Upper lobe of right lung (tissue), 1 donor: ENCODE data around the gene HLX. TPM values are rescaled to one million over a fixed set of nuclear protein-coding genes. Genes with fewer than 3 reads are reported as not detected.
A peak's percentile ranks its signal among the peaks of the same experiment; 100 is the strongest.

Experiments
- ATAC-seq: fragments of 200-7000 bp; cut with Tn5 transposase; one replicate; pipeline ENCODE4 v1.9.1; 2020; ENCODE audit warnings: mild to moderate bottlenecking, moderate library complexity
- DNase-seq: peaks from one replicate; pipeline ENCODE4 v3.0.0-alpha.2; 2020
- H3K27ac ChIP-seq: fragments of 200-600 bp; one replicate; pipeline ENCODE4 v1.8.0; 2022
- H3K27me3 ChIP-seq: fragments of 200-600 bp; one replicate; pipeline ENCODE4 v1.8.0; 2022; ENCODE audit warnings: mild to moderate bottlenecking
- H3K36me3 ChIP-seq: fragments of 200-600 bp; one replicate; pipeline ENCODE4 v1.8.0; 2022
- H3K4me1 ChIP-seq: fragments of 200-600 bp; one replicate; pipeline ENCODE4 v1.8.0; 2022
- H3K4me3 ChIP-seq: fragments of 200-600 bp; one replicate; pipeline ENCODE4 v1.8.0; 2022; ENCODE audit warnings: mild to moderate bottlenecking
- H3K9me3 ChIP-seq: fragments of 200-600 bp; one replicate; pipeline ENCODE4 v1.8.0; 2022
- intact Hi-C: fragments of 100-400 bp; cut with DNase I; formaldehyde crosslinking; loops from one replicate; pipeline ENCODE4 v1.11.0; 2022
- total RNA-seq: library from RNA; stranded (reverse); fragmentation: NEBNext Ultra II Directional; extraction: Animal tissue kit (Norgen Biotek cat#: 25700); gene quantifications from one replicate; pipeline ENCODE4 v1.2.1, GENCODE V29; 2021
- TF ChIP-seq, protein P1 (sequence below): fragments of 200-600 bp; IDR thresholded peaks from one replicate; pipeline ENCODE4 v1.8.0; 2022; ENCODE audit warnings: antibody characterized with exemption
- donor health status: DM: no; HTN: yes; CAD: no; lungs with severe emphysema.

HLX gene
- total RNA-seq, 1 donor from 2014 or later = 14.9 TPM

DNA sequence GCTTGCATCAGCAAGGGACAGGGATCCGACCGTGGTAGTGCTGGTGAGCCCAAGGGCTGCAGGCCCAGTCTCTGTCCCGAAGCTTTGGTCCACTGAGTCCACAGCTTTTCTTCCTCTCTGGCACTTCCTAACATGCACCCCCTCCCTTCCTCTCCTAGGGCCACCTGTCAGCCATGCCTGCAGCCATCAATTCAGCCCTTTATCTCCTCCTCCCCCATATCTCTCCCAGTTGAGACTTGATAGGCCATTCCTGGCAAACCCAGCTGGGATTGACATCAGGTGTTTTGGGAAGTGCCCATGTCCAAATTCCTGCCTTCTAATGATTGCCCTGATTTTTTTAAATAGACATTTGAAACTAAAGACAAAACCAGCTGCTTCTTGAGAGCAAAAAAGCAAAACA is 25.6 kb downstream of the HLX start:
- Histone ChIP-seq H3K27ac (no peak overlapping the region), H3K27me3 (no peaks in the 10 kb centered on the region), H3K4me3 (no peak overlapping the region), H3K4me1 (no peaks in the 10 kb centered on the region), H3K9me3 (no peaks in the 10 kb centered on the region), H3K36me3 (no peaks in the 10 kb centered on the region)
- ATAC-seq = no peak
- intact Hi-C loops = no loop called here
- DNase-seq = no peak
- TF ChIP-seq, protein P1, sequence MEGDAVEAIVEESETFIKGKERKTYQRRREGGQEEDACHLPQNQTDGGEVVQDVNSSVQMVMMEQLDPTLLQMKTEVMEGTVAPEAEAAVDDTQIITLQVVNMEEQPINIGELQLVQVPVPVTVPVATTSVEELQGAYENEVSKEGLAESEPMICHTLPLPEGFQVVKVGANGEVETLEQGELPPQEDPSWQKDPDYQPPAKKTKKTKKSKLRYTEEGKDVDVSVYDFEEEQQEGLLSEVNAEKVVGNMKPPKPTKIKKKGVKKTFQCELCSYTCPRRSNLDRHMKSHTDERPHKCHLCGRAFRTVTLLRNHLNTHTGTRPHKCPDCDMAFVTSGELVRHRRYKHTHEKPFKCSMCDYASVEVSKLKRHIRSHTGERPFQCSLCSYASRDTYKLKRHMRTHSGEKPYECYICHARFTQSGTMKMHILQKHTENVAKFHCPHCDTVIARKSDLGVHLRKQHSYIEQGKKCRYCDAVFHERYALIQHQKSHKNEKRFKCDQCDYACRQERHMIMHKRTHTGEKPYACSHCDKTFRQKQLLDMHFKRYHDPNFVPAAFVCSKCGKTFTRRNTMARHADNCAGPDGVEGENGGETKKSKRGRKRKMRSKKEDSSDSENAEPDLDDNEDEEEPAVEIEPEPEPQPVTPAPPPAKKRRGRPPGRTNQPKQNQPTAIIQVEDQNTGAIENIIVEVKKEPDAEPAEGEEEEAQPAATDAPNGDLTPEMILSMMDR = no peak

DNA sequence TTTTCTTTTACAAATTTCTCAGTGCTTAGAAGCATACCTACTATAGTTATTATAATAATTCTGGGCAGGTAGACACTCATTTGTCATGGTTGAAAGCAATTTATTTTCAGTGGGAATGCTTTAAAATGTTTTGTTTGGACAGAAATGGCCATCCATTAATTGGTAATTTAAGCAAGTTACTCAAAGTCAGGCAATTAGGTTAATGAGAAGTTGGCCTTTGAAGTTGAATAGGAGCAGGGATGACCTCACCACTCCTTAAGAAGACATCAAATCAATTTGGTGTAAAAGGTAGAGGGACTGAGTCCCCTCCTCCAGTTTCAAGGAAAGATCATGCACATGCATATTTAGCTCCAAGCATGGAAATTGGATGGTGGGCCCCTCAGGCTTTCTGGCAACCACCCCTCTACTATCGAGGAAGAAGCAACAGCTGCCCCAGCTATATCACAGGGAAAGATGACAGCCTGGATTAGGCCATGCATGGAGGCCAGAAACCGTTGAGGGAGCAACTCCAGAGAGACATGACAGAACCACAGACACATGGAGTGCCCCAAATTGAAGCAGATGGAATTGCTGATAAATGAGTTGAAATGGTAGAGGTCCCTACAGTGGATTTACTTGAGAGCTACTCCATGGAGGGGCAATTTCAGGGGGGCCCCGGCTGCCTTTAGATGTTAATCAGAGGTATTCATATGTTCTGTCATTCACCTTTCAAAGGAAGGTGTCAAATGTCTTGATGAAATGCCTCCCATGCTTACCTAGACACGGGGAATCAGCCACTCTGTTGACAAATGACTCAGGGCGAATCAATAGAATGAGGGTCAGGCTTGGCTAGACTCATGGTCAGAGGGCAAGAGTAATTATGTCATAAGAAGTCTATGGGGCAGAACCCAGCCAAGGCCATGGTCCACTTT is 26.7 kb downstream of the HLX start:
- Histone ChIP-seq H3K27ac (no peak overlapping the region), H3K27me3 (no peaks in the 10 kb centered on the region), H3K36me3 (no peaks in the 10 kb centered on the region), H3K4me3 (no peak overlapping the region), H3K4me1 (no peaks in the 10 kb centered on the region), H3K9me3 (no peaks in the 10 kb centered on the region)
- no peak for ATAC-seq
- DNase-seq = no peak
- TF ChIP-seq, protein P1 = no peak
- intact Hi-C loops = no loop called here

DNA sequence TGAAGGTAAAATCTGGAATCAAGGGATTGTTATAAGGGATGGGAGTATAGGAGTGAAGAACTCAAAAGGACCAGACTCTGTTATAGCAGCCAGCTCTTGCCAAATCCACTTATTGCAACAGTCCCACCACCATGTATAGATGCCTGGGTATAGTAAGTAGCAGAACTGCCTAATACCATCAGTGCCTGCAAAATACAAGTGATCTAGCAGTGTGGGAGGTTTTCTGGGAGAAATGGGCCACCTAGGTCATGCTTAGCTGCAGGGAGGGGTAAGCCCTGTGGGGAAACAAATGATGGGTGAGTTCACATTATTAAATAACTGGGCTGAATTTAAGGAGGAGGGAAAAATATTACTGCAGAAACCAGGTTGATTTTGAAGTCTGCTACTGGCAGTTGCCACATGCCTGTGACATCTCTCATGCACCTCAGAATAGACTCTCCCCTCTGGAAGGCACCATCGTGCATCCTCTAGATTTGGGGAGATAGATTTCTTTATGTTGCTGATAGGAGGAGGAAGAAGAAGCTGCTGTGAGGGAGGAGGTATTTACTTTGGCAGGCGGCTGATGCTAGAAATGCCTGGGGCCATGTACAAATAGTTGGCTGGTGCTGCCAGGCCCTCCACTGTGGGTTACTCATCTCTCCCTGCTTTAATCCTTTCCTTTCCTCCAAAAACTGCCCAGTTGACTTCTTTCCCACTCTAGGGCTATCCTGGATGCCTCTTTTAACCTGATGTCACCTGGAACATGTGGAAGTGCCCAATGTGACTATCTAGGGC is 27.5 kb downstream of the HLX start:
- Histone ChIP-seq H3K36me3 (no peaks in the 10 kb centered on the region), H3K27ac (no peak overlapping the region), H3K27me3 (no peaks in the 10 kb centered on the region), H3K4me3 (no peak overlapping the region), H3K4me1 (no peaks in the 10 kb centered on the region), H3K9me3 (no peaks in the 10 kb centered on the region)
- intact Hi-C loops = no loop called here
- TF ChIP-seq, protein P1 = no peak
- no peak for ATAC-seq
- no peak for DNase-seq

DNA sequence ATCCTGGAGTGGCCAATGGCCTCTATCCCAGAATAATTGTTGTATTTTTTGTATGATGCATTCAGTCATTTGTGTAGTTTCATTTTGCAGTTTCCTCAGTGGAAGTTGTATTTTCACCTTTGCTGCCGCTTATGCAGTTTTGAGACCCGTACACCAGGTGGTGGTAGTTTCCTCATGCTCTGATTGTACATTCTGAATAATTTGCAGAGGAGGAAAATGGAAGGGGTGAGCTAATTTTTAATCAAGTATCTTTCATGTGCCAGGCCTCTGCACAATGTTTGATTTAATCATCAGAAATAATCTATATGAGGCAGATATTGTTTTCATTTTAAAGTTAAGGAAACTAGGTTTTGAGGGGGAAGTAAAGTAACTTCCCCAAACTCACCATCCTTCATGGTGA is 29.5 kb downstream of the HLX start:
- intact Hi-C loops = no loop called here
- no peaks in the 10 kb centered on the region for H3K36me3 ChIP-seq
- H3K4me1 ChIP-seq = no peaks in the 10 kb centered on the region
- H3K27me3 ChIP-seq = no peaks in the 10 kb centered on the region
- ATAC-seq (no peak), DNase-seq (no peak)
- no peak overlapping the region for H3K27ac ChIP-seq
- no peaks in the 10 kb centered on the region for H3K9me3 ChIP-seq
- no peak overlapping the region for H3K4me3 ChIP-seq
- TF ChIP-seq, protein P1 = peak; percentile 38

DNA sequence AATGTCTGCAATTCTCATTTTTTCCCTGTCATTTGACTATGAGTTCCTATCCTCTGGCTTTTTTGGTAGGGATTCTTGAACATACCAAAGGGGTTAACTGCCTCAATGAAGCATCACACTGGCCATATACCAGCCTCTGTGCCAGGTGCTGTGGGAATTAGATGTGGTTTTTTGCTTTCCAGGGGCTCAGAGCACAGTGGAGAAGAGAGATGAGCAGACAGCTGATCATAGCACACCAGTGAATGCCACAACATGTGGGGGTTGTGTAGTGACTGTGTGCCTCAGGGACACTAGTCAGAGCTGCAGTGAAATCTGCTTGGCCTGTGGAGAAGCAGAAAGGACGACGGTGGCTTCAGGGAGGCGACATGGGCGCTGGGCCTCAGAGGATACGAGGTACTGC is 30.8 kb downstream of the HLX start:
- intact Hi-C loops = no loop called here
- Histone ChIP-seq H3K4me3 (no peak overlapping the region), H3K27ac (no peak overlapping the region), H3K27me3 (no peaks in the 10 kb centered on the region), H3K36me3 (no peaks in the 10 kb centered on the region), H3K9me3 (no peaks in the 10 kb centered on the region), H3K4me1 (no peaks in the 10 kb centered on the region)
- DNase-seq = no peak
- ATAC-seq = no peak
- TF ChIP-seq, protein P1 = no peak
